Skin epidermis (tissue), 12 donors: Measurements from ENCODE around the gene CACNG1.
"Not testable (repeated sequence)": the region's sequence is repeated elsewhere in the genome, so short reads cannot be mapped to it uniquely, and the experiment has no call there.

ENCODE experiments used
- H3K27ac ChIP-seq, 21 experiments: fragments of 200-600 bp; sonication (generic) in 11 of 21; one replicate each; pipeline ENCODE4 v1.5.0; 2020; ENCODE audit warnings: mild to moderate bottlenecking in 3 of 21, inconsistent platforms in 2 of 21, moderate library complexity in 2 of 21
- H3K4me3 ChIP-seq, 7 experiments: fragments of 200-600 bp; sonication (generic) in 2 of 7; one replicate each; pipeline ENCODE4 v1.5.0; 2020; ENCODE audit warnings: inconsistent platforms in 2 of 7, mild to moderate bottlenecking in 2 of 7, moderate library complexity in 1 of 7

CACNG1 gene

DNA sequence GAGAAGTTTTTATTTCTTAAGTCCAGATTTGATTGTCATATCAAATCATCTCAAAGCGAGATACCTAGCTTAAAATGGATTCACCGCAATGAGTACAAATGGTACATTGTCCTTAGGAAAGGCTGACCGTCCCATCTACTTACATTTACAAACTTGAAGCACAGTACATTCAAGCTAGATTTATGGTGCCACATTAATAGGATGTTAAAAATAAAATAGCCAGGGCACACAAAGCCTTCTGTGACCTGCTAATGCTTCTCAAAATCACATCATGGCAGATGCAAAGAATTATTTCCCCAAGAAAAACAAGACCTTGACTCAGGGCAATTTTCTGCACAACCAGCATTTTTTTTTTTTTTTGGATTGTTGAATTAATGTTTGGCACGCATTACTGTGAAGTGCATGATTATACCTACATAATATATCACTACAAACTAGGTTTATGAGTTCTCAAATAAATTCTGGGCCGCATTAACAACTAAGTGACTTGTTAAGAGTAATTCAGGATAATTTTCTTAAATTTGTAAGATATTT, 25.3 kb downstream of the CACNG1 start:
- Histone ChIP-seq H3K27ac (no peak overlapping the region), H3K4me3 (no peak overlapping the region)

DNA sequence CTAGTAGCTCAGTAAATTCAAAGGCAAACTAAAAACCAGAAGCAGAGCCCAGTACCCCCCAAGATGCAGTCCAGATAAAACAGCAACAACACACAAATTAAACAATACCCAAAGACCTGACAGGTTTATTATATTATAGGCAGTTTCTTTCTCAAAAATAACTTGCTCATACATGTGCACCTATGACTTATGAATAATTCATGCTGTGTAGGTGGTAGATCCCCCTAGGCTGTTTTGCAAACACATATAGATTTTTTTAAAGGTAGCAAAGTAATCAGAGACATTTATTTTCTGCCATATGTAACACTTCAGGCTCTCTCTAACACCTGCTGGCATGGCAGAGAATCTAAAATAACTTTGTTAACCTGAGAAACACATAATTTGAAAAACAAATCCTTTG, 27.2 kb downstream of the CACNG1 start:
- Histone ChIP-seq H3K27ac (no peak overlapping the region), H3K4me3 (no peak overlapping the region)

DNA sequence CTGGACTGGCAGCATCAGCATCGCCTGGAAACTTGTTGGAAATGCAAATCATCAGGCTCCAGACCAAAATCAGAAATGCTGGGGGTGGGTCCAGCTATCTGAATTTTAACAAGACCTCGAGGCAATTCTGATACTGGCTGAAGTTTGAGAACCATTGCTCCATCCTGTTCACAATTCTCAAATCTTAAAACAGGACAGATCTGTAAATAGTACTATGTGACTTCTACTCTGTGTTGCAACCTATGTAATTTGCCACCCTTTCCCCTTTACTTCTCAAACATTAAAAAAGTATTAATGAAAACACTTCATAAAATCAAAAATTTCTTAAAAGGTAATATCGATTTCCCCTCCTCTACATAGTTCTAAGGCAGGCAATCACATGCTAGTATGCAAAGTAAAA, 28.5 kb downstream of the CACNG1 start:
- no peak overlapping the region for H3K4me3 ChIP-seq
- no peak overlapping the region for H3K27ac ChIP-seq

DNA sequence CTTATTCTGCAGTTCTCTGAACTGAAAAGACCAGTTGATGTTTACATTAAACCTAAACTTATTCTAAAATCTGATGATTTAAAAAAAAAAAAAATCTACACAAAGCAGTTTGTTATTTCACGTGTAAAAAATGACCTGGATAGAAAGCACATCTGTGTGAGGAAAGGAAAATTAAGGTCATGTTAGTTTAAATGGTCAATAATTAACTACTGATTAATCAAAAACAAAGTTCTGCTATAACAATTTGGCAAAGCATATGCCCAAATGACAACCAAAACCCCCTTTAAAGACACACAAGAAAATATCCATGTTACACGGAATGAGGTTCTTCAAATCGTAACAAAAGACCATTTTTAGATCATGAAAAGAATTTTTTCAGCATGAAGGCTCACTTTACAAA, 30.4 kb downstream of the CACNG1 start:
- no peak overlapping the region for H3K4me3 ChIP-seq
- H3K27ac ChIP-seq: no peak overlapping the region

DNA sequence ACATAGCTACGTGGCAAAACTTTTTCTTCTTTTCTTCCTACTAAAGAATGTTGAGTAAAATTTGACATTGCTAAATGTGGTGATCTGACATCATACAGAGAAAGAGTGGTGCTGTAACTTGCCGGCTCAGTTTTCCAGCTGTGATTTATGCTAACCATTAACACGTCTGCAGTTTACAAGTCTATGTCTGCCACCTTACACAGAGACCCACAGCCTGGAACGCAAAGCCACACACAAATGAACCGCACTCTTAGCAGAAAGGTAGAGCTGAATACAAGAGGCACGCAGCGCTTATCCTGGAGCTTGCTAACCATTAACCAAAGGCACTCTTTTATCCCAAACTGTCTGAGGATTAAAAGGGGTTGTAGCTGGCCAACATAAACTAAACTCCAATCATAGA, 31.9 kb downstream of the CACNG1 start:
- Histone ChIP-seq H3K4me3 (no peak overlapping the region), H3K27ac (no peak overlapping the region)

DNA sequence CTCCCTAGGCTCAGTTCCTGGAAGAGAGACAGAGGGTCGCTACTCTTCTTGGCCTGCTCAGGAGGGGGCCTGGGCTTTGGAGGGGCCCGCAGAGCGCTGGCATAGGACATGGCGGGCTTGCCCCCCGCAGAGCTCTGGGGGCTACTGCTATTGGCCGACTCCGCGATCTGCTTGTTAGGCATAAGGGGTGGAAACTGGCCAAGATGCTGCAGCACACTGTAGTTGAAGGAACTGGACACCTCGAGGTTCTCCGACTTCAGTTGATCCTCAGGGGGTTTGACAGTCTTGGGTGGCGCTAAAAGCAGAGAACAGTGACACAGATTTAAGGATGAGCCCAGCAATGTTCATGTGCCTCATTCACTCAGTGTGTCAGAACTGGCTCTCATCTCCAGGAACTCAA, 33.9 kb downstream of the CACNG1 start:
- H3K4me3 ChIP-seq: no peak overlapping the region
- H3K27ac ChIP-seq: no peak overlapping the region

DNA sequence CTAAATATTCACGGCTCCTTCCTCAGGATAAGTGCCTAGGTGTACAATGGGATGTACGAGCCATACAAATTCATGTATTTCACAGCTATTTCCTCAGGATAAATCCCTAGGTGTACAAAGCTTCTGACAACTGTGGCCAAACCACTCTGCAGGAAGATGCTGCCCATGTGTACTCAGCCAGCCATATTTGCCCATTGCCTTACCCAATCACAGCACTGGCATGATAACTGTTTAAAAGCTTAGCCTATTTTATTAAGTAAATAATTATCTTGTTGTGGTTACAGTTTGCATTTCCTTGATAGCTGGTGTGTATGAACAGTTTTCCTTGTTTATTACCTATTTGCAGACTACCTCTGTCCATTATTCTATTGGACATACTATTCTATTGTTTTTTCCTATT, 35.1 kb downstream of the CACNG1 start:
- H3K27ac ChIP-seq: no peak overlapping the region
- H3K4me3 ChIP-seq: no peak overlapping the region

DNA sequence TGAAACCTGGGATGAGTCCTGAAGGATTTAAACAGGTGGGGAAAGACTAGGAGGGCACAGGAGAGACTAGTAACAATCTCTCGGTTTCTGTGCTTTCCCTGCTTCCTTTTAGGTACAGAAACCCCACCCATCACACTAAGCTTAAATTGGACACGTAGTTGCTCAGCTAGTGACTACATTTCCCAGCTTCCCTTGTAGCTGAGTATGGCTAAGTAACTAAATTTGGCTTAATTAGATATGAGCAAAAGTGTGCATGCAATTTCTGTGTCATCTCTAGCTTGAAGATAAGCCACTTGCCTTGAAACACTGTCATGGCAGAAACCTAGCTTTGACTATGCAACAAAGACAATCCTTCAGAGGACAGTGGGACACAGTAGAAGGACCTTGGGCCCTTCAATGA, 36.5 kb downstream of the CACNG1 start:
- H3K27ac ChIP-seq: no peak overlapping the region

DNA sequence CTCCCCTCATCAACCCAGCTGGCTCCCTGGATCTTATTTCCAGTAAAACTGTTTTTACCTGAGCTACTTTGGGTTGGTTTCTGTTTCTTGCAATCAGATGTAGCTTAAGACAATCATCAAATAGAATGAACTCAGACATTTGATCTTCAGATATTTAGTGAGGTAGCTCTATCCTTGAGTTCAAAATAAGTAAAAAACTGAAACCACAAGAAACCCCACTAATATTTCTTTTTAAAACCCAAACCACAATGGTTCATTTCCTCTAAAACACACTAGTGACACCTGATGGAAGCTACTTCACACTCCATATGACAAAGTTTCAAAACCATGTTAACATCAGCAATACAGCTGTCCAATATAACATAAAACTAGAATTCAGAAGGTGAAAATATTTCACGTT, 37.8 kb downstream of the CACNG1 start:
- H3K27ac ChIP-seq: no peak overlapping the region

More for the DNA sequence above, 36.5 kb downstream of the CACNG1 start:
- H3K4me3 ChIP-seq: no peak overlapping the region

DNA sequence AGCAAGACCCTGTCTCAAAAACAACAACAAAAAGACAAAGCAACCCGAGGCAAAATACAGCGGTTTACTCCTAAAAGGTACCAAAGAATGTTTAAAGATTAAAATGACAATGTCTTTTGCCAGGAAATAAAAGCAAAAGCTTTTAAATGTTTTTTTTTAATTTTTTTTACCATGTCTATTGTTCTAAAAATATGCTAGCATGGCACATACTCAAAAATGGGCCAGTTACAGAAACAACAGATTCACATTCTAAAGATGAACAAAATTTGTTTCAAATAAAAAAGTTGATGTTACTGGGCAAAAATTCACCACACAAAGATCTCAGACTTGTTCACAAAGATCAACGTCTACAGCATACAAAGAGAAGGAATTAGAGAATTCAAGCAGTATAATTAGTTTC, 41.1 kb downstream of the CACNG1 start:
- no peak overlapping the region for H3K4me3 ChIP-seq
- no peak overlapping the region for H3K27ac ChIP-seq

More for the DNA sequence above, 37.8 kb downstream of the CACNG1 start:
- no peak overlapping the region for H3K4me3 ChIP-seq

DNA sequence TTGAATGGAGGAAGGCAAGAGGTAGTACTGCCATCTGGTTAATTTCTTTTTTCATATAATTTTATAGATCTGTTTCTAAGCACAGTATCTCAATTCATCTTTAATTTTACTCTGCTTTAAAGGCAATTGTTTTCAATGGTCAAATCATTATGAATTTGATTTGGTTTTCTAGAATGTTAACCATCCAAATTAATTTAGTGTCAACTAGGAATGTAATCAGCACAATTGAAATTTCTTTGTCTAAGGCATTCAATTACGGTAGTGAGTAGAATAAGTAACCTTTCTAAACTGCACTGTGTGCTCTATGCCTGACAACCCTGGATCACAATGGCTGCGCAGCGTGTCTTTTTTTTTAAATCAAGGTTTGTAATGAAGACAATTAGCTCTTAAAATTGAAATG, 44.3 kb downstream of the CACNG1 start:
- no peak overlapping the region for H3K4me3 ChIP-seq
- H3K27ac ChIP-seq: no peak overlapping the region

DNA sequence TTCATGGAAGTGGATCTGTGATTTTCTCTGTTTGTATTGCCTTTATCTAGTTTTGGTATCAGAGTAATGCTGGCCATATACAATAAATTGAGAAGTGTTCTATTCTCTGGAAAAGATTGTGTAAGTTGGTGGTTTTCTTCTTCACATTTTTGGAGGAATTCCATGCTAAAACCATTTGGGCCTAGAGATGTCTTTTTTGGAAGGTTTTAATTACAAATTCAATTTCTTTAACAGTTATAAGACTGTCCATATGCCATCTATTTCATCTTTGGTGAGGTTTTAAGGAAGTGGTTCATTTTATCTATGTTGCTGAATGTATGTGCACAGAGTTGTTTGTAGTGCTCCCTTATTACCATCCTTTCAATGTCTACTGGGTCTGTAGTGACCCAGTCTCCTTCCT, 46.0 kb downstream of the CACNG1 start:
- H3K27ac ChIP-seq: no peak overlapping the region
- no peak overlapping the region for H3K4me3 ChIP-seq

DNA sequence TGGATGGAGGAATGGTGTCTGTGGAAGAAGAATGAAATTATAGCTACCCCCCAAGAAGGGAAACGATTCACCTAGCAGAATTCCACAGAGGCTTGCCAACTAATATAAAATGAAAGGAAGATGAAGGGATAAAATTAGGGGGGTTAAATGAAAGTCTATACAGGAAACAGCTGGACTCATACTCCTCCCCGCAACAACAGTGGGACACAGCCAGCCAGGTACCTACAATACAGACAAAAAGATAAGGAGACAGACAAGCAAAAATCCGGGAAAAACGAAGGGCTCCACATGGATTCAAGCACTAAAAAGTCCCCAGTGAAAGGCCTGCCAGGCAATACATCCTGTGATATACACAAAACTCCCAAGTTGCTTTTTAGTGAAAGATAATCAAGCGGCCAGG, 47.9 kb downstream of the CACNG1 start:
- no peak overlapping the region for H3K27ac ChIP-seq
- no peak overlapping the region for H3K4me3 ChIP-seq

DNA sequence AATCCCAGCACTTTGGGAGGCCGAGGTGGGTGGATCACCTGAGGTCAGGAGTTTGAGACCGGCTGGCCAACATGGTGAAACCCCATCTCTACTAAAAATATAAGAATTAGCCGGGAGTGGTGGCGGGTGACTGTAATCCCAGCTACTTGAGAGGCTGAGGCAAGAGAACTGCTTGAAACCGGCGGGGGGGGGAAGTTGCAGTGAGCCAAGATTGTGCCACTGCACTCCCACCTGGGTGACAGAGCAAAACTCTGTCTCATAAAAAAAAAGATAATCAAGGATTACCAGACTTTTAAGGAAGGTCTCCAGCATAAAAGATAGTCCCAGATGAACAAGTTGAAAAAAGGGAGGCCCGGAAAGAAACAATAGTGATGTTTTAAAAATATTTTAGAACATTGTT, 48.4 kb downstream of the CACNG1 start:
- H3K27ac ChIP-seq, H3K4me3 ChIP-seq: not testable (repeated sequence)

DNA sequence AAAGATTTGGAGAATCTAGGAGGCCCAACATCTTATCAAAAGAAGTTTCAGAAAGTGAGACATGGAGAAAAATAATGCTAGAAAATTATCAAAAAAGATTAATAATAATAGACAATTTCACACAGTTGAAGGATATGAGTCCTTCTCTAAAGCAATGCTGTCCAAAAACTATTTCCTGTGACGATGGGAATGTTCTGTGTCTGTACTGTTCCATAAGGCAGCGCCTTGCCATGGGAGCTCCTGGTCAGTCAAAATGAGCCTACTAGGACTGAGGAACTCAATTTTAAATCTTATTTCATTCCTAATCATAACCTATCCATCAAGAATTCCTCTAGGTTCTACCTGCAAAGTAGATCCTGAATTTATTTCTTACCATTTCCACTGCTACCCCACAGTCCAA, 49.0 kb downstream of the CACNG1 start:
- H3K27ac ChIP-seq: no peak overlapping the region
- H3K4me3 ChIP-seq: no peak overlapping the region

DNA sequence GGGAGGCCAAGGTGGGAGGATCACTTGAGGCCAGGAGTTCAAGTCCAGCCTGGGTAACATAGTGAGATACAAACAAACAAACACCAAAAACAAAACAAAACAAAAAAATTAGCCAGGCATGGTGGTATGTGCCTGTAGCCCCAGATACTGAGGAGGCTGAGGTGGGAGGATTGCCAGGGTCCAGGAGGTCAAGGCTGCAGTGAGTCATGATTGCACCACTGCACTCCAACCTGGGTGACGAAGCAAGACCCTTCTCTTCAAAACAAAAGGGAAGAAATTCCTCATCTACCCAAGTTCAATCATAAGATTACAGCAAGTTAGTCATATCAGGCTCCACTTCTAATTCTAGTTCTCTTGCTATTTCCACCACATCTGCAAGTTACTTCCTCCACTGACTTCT, 50.9 kb downstream of the CACNG1 start:
- H3K4me3 ChIP-seq, H3K27ac ChIP-seq: not testable (repeated sequence)

DNA sequence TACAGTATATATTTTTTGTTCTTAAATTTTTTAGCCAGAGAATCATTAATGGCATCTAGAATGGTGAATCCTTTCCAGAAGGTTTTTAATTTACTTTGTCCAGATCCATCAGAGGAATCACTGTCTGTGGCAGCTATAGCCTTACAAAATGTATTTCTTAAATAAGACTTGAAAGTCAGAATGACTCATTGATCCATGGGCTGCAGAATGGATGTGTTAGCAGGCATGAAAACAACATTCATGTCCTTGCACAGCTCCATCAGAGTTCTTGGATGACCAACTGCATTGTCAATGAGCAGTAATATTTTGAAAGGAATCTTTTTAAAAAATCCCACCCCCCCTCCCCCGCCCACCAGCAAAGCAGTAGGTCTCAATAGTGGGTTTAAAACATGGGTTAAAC, 51.4 kb downstream of the CACNG1 start:
- H3K4me3 ChIP-seq: no peak overlapping the region
- no peak overlapping the region for H3K27ac ChIP-seq

DNA sequence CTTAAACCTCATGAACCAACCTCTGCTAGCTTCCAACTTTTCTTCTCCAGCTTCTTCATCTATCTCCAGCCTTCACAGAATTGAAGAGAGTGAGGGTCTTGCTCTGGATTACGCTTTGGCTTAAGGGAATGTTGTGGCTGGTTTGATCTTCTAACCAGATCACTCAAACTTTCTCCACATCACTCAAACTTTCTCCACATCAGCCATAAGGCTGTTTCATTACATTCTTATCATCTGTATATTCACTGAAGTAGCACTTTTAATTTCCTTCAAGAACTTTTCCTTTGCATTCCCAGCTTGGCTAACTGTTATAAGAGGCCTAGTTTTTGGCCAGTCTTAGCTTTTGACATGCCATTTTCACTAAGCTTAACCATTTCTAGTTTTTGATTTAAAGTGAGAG, 52.3 kb downstream of the CACNG1 start:
- Histone ChIP-seq H3K4me3 (no peak overlapping the region), H3K27ac (no peak overlapping the region)

DNA sequence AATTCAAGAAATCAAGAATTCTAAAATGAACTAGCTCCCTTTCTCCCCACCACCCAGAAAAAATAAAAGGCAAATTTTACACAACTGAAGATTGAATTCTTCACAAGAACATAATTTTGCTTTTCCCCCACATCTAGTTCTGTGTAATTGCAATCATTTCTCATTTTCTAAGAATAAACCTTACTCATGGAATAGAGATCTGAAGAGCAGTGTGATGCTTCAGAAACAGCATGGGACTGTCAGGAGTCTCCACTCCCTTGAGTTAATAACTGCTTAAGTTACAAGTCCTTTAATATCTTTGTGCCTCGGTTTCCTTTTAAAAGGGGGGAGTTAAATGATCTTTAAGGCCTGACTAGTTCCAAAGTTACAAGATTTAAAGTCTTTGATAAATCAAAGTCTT, 53.7 kb downstream of the CACNG1 start:
- H3K27ac ChIP-seq: no peak overlapping the region
- H3K4me3 ChIP-seq: no peak overlapping the region

DNA sequence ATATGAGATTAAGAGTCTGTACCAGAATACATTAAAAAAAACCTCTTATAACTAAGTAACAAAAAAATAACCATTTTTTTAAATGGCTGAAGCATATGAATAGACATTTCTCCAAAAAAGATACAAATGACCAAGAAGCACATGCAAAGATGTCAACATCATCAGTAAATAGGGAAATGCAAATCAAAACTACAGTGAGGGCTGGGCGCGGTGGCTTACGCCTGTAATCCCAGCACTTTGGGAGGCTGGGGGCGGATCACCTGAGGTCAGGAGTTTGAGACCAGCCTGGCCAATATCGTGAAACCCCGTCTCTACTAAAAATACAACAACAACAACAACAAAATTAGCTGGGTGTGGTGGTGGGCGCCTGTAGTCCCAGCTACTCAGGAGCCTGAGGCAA, 60.3 kb downstream of the CACNG1 start:
- H3K4me3 ChIP-seq, H3K27ac ChIP-seq: not testable (repeated sequence)

DNA sequence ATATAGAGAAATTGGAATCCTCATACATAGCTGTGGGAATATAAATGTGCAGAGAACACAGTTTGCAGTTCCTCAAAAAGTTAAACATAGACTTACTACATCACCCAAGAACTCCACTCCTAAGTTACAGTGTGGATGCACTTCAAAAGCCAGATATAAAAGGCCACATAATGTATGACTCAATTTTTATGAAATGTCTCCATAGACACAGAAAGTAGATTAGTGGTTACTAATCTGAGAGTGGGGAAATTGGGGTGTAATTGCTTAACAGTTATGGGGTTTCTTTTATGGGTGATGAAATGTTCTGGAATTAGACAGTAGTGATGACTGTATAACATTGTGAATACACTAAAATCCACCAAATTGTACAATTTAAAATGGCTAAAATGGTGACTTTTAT, 60.9 kb downstream of the CACNG1 start:
- Histone ChIP-seq H3K27ac (no peak overlapping the region), H3K4me3 (no peak overlapping the region)
